Stimulated activated CD8-positive, alpha-beta memory T cell treated with anti-CD3 and anti-CD28 coated beads, Interleukin-4, amount 100 ng/mL, for 4 hours (primary cell): ENCODE results near the gene P4HTM.
A peak's percentile ranks its signal among the peaks of the same experiment; 100 is the strongest.

Experiments used
- DNase-seq, 2 donors: peaks; one replicate each; pipeline ENCODE4 v3.0.0-alpha.2; 2020; ENCODE audit warnings: low read depth in 2 of 2, low spot score in 1 of 2

The P4HTM gene

GRCh38 chr3:48983096-48983495, 6.9 kb upstream of the P4HTM start:
- DNase-seq: no peak

GRCh38 chr3:48984663-48985062, 5.4 kb upstream of the P4HTM start:
- DNase-seq: no peak

GRCh38 chr3:48985831-48986376, 4.1 kb upstream of the P4HTM start:
- DNase-seq: no peak

- DNase-seq: no peak
Observed at GRCh38 chr3:48989126-48989795, 780 bp upstream of the P4HTM start.

GRCh38 chr3:48990636-48991469, 812 bp downstream of the P4HTM start:
- no peak for DNase-seq

- no peak for DNase-seq
Observed at GRCh38 chr3:48991851-48992545, 2.0 kb downstream of the P4HTM start.

GRCh38 chr3:48993834-48994233, 3.8 kb downstream of the P4HTM start:
- DNase-seq: no peak

- no peak for DNase-seq
Observed at GRCh38 chr3:48996640-48997039, 6.6 kb downstream of the P4HTM start.

- no peak for DNase-seq
Observed at GRCh38 chr3:48997102-48997635, 7.1 kb downstream of the P4HTM start.

- no peak for DNase-seq
Observed at GRCh38 chr3:48997714-48998637, 7.9 kb downstream of the P4HTM start.

GRCh38 chr3:48999085-48999858, 9.2 kb downstream of the P4HTM start:
- DNase-seq: no peak

- DNase-seq: no peak
Observed at GRCh38 chr3:49001155-49001554, 11.1 kb downstream of the P4HTM start.

GRCh38 chr3:49004352-49005302, 14.6 kb downstream of the P4HTM start:
- no peak for DNase-seq

GRCh38 chr3:49005303-49005680, 15.3 kb downstream of the P4HTM start:
- no peak for DNase-seq

- DNase-seq: no peak
Observed at GRCh38 chr3:49005998-49006397, 16.0 kb downstream of the P4HTM start.

GRCh38 chr3:49006408-49007067, 16.5 kb downstream of the P4HTM start:
- DNase-seq: no peak

GRCh38 chr3:49007068-49007770, 17.2 kb downstream of the P4HTM start, which contains the start of gene WDR6:
WDR6 (plus strand) TSS chr3:49007391; CDS start chr3:49007432, 41 bp downstream.
- peak; percentile 89 to 95 for DNase-seq
